RWPE1 (cell line): ENCODE results near the gene CSH2.
"Not testable (repeated sequence)": the region's sequence is repeated elsewhere in the genome, so short reads cannot be mapped to it uniquely, and the experiment has no call there.

Experiments
- CTCF ChIA-PET: fragments of 350-600 bp; sonication (Branson Sonifier 250); formaldehyde crosslinking; extraction: SDS; loops from one replicate; lab custom pipeline; 2021; lab: Yijun Ruan, JAX
- POLR2A ChIA-PET: fragments of 400-600 bp; formaldehyde crosslinking; extraction: SDS; loops from one replicate; lab custom pipeline; 2020; ENCODE audit warnings: antibody characterized with exemption; ENCODE audit not compliant: low non-redundant PET; lab: Yijun Ruan, JAX
- DNase-seq: peaks from one replicate; pipeline ENCODE4 v3.0.0; 2012; ENCODE audit warnings: low spot score
- H3K27ac ChIP-seq: fragments of 450-650 bp; 2 replicates; pipeline ENCODE4 v1.5.1; 2017
- TF ChIP-seq, protein P1 (sequence below): fragments of 450-650 bp; conservative IDR thresholded peaks from 2 replicates; pipeline ENCODE4 v1.5.1; 2017; ENCODE audit warnings: low read depth, mild to moderate bottlenecking

The CSH2 gene

DNA sequence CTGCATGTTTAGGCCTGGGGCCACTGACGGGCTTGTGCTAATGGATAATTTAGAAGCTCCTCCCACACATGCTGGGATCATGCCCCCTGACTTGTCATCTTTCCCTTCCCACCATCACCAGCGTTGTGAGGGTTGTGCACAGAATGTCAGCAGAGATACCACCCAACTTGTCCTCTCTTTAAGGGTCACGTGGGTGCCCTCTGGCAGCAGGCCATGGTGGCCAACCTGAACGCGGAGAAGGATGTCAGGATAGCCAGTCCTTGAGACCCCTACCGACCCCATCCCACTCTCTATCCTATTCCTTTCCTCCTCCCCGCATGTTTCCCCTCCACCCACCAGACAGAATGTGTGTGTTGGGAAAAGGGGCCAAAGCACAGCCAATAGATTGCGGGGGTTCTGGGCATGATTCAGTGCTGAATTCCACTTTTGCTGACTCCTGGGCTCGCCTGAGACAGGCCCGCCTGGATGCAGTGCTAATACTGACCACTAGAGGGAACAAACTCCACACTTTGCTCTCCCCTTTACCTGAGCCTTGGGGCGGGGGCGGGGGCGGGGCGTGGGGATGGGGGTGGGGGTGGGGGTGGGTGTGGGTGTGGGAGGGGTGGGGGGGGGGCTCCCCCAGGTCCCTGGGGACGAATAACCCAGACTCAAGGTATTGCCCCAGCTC is 8.6 kb upstream of the CSH2 start, which contains the start of gene GH2:
Gene GH2, minus strand, starts transcription at position 10 of the 667 bp plus-strand sequence. CDS start 143 bp downstream, outside the sequence.
- TF ChIP-seq, protein P1, sequence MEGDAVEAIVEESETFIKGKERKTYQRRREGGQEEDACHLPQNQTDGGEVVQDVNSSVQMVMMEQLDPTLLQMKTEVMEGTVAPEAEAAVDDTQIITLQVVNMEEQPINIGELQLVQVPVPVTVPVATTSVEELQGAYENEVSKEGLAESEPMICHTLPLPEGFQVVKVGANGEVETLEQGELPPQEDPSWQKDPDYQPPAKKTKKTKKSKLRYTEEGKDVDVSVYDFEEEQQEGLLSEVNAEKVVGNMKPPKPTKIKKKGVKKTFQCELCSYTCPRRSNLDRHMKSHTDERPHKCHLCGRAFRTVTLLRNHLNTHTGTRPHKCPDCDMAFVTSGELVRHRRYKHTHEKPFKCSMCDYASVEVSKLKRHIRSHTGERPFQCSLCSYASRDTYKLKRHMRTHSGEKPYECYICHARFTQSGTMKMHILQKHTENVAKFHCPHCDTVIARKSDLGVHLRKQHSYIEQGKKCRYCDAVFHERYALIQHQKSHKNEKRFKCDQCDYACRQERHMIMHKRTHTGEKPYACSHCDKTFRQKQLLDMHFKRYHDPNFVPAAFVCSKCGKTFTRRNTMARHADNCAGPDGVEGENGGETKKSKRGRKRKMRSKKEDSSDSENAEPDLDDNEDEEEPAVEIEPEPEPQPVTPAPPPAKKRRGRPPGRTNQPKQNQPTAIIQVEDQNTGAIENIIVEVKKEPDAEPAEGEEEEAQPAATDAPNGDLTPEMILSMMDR, result peak; percentile 75
- ChIA-PET POLR2A (no interaction called here), CTCF (interaction anchor here (0.7 kb wide), 3 partner anchors 33 to 294 kb away, joined by 3 to 5 read pairs (median 3); no protein-coding TSS in a partner anchor)
- DNase-seq, result peak; percentile 79
- no peak within 1 kb of the TSS for H3K27ac ChIP-seq

DNA sequence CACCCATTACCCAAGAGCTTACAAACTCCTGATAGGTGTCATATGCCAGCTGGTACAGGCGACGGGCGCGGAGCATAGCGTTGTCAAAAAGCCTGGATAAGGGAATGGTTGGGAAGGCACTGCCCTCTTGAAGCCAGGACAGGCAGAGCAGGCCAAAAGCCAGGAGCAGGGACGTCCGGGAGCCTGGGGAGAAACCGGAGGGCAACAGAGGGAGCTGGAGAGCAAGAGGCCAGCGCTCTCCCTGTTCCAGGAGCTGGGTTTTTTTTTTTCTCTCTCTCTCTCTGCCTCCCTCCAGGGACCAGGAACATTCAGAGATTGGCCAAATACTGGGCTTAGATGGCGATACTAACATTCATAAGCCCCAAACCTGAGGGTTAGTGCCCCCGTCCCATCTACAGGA is 7.9 kb upstream of the CSH2 start:
- H3K27ac ChIP-seq, DNase-seq, POLR2A ChIA-PET: not testable (repeated sequence)
- CTCF ChIA-PET, result interaction anchor here (0.7 to 1.1 kb wide), 4 partner anchors 33 to 295 kb away, joined by 3 to 5 read pairs (median 4); no protein-coding TSS in a partner anchor

GRCh38 chr17:63880706-63881105 is 7.2 kb upstream of the CSH2 start:
- POLR2A ChIA-PET, result no interaction called here
- CTCF ChIA-PET, result interaction anchor here (1.1 kb wide), 1 partner anchor 113 kb away, joined by 4 read pairs; no protein-coding TSS in a partner anchor
- H3K27ac ChIP-seq, result no peak overlapping the region
- TF ChIP-seq, protein P1, result no peak
- no peak for DNase-seq

DNA sequence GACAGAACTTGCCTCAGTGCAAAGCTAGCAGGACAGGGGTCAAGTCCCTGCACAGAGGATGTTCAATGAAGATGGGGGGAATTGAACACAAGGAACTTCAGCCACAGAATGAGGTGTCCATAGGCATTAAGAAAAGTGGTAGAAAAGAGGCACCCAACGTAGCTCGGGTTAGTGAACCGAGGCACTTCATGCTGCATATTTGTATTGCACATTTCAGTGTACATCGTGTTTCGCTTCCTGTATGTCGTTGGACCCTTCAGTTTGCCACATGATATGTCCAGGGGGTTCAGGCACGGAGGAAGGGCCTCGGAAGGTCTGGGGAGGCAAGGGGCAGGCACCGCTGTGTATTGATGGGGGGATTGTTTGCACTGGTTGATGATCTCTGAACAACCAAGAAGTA is 4.9 kb upstream of the CSH2 start:
- H3K27ac ChIP-seq, DNase-seq, POLR2A ChIA-PET, CTCF ChIA-PET: not testable (repeated sequence)

DNA sequence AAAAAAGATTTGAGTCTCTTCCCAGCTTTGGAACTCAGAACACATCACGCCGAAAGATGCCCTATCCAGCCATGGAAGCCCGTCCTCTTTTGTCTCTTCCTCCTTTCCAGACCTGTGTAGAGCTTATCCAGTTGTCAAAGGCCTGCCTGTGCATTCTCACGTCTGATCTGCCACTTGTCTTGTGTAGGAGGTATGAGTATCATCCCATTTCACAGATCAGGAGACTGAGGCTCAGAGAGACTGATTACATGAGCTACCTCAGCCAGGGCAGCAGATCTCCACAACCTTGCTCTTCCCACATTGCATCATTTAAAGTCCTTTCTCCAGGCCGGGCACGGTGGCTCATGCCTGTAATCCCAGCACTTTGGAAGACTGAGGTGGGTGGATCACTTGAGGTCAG is 1.2 kb upstream of the CSH2 start:
- CTCF ChIA-PET, result interaction anchor here (0.6 kb wide), 1 partner anchor 72 kb away, joined by 5 read pairs; no protein-coding TSS in a partner anchor
- H3K27ac ChIP-seq, POLR2A ChIA-PET, DNase-seq: not testable (repeated sequence)

- DNase-seq, H3K27ac ChIP-seq, POLR2A ChIA-PET: not testable (repeated sequence)
- CTCF ChIA-PET, result interaction anchor here (0.6 to 0.7 kb wide), 2 partner anchors 45 to 72 kb away, joined by 3 to 5 read pairs; no protein-coding TSS in a partner anchor
These were observed 667 bp upstream of the CSH2 start for GRCh38 chr17:63874061-63874626.

DNA sequence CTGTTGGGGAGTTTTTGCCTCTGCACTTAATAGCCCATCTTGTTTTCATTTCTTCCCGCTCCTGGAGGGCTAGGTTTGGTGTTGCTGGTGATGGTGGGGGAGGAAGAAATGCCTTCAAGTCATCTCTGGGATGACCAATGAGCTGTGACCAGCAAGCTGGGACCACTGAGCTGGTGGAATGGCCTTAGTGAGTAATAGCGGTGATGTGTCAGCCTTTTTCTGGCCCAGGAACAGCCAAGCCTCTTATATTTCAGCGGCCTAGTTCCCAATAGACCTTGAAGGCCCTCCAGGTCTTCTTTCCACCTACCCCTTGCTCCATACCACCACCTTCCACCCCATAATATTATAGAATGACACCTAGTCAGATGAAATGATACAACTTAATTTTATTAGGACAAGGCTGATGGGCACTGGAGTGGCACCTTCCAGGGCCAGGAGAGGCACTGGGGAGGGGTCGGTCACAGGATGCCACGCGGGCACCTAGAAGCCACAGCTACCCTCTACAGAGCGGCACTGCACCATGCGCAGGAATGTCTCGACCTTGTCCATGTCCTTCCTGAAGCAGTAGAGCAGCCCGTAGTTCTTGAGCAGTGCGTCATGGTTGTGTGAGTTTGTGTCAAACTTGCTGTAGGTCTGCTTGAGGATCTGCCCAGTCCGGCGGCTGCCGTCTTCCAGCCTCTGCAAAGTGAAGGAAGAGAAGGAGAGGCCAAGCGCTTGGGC is 1.7 kb downstream of the CSH2 start:
- CTCF ChIA-PET, result not testable (repeated sequence)

DNA sequence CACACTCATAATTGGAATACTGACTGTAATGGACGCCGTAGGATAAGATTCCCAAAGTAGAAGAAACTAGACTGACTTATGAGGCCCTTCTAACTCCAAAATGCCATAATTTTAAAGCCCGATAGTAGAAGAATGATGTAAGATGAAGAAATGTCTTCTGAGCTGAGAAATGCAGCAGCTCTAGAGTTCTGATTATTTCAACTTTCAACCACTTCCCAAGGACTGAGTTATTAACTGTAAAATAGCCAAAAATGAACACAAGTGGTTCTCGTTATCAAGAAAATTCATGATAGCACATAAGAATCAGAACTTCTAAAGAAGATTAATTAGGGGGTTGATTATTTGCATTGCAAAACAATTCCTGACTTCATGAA is 3.2 kb downstream of the CSH2 start:
- POLR2A ChIA-PET, DNase-seq, H3K27ac ChIP-seq: not testable (repeated sequence)
- CTCF ChIA-PET, result interaction anchor here (0.6 kb wide), 1 partner anchor 187 kb away, joined by 3 read pairs; no protein-coding TSS in a partner anchor

More for the DNA sequence above, 1.7 kb downstream of the CSH2 start:
- DNase-seq, H3K27ac ChIP-seq, POLR2A ChIA-PET: not testable (repeated sequence)

DNA sequence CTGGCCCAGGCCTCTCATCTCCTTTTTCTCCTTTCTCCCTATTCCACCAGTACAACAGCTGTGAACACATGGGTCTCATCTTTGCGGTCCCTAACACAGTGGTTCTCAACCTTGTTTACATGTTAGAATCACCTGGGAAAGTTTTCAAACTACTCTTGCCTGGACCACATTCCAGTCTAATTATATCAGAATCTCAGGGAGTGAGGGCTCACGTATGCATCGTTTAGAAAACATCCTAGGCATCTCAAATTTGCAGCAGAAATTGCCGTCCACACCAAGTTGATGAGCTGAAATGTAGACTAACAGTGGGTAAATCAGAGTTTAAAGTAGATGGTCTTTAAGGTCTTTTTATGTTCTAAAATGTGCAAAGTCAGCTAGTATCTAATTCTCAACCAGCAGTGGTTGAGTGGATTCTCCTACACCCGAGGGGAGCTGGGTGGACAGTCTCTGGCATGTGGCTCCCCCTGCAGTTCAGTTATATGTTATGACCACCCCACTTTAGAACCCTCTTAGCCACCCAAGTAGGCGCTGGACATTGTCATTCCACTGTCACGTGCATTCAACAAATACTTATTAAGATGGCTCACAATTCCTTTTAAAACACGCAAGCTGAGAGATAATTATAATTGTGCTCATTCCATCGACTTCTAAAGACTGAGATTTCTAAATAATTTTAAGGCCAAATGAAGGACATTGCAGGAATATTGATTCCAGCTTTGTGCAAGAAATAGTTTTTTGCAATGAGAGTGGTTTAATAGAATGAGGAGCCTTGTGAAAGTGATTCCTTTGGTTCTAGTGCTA is 3.8 kb downstream of the CSH2 start:
- POLR2A ChIA-PET, H3K27ac ChIP-seq, DNase-seq: not testable (repeated sequence)
- CTCF ChIA-PET, result interaction anchor here (0.6 kb wide), 1 partner anchor 187 kb away, joined by 3 read pairs; no protein-coding TSS in a partner anchor

DNA sequence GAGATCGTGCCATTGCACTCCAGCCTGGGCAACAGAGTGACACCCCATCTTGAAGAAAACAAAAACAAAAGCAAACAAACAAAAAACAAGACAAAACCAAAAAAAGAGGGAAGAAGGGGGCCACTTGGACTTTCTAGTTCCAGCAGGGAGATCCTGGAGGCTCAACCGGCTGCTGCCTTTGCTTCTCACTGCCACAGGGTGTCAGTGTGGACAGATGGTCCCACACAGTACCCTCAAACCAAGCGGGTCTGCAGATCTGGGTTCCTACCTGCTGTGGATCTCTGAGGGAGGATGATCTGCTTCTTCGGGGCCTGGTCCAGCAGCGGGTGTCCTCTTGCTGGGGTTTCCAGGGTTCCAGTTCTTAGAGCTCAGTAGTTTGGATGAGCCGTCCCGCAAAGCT is 6.9 kb downstream of the CSH2 start:
- CTCF ChIA-PET, result interaction anchor here (0.6 to 1.3 kb wide), 3 partner anchors 18 to 410 kb away, joined by 3 to 5 read pairs (median 4); no protein-coding TSS in a partner anchor
- H3K27ac ChIP-seq, DNase-seq, POLR2A ChIA-PET: not testable (repeated sequence)
